SW480 (cell line): ENCODE data around the gene WDTC1.
"Not testable (repeated sequence)": the region's sequence is repeated elsewhere in the genome, so short reads cannot be mapped to it uniquely, and the experiment has no call there.

Experiments used
- DNase-seq: peaks from one replicate; pipeline ENCODE4 v3.0.0-alpha.2; 2016; ENCODE audit warnings: low spot score

Gene WDTC1

GRCh38 chr1:27255136-27255535 is 20.7 kb downstream of the WDTC1 start:
- no peak for DNase-seq

GRCh38 chr1:27257155-27257554 is 22.7 kb downstream of the WDTC1 start:
- no peak for DNase-seq

- no peak for DNase-seq
Measured at GRCh38 chr1:27258598-27258997, 24.2 kb downstream of the WDTC1 start.

GRCh38 chr1:27267153-27267552 is 32.7 kb downstream of the WDTC1 start:
- no peak for DNase-seq

- no peak for DNase-seq
Measured at GRCh38 chr1:27269276-27269675, 34.8 kb downstream of the WDTC1 start.

- DNase-seq, result no peak
Measured at GRCh38 chr1:27274204-27274603, 39.8 kb downstream of the WDTC1 start.

- no peak for DNase-seq
Measured at GRCh38 chr1:27275696-27276095, 41.3 kb downstream of the WDTC1 start.

- DNase-seq, result peak; percentile 73
Measured at GRCh38 chr1:27284425-27285273, 50.2 kb downstream of the WDTC1 start.

GRCh38 chr1:27285274-27285660 is 50.8 kb downstream of the WDTC1 start:
- DNase-seq, result no peak

GRCh38 chr1:27285821-27286220 is 51.4 kb downstream of the WDTC1 start:
- not testable (repeated sequence) for DNase-seq

GRCh38 chr1:27289125-27289524 is 54.7 kb downstream of the WDTC1 start:
- DNase-seq, result not testable (repeated sequence)

- DNase-seq, result no peak
Measured at GRCh38 chr1:27290581-27290980, 56.1 kb downstream of the WDTC1 start.

GRCh38 chr1:27292106-27292505 is 57.7 kb downstream of the WDTC1 start:
- no peak for DNase-seq

- no peak for DNase-seq
Measured at GRCh38 chr1:27293915-27294314, 59.5 kb downstream of the WDTC1 start.

GRCh38 chr1:27296773-27297291 is 62.4 kb downstream of the WDTC1 start:
- peak; percentile 33 for DNase-seq

- DNase-seq, result no peak
Measured at GRCh38 chr1:27297903-27298302, 63.5 kb downstream of the WDTC1 start.

- DNase-seq, result no peak
Measured at GRCh38 chr1:27298632-27299384, 64.4 kb downstream of the WDTC1 start.

GRCh38 chr1:27299385-27300271 is 65.2 kb downstream of the WDTC1 start:
- DNase-seq, result no peak

GRCh38 chr1:27300341-27301051 is 66.1 kb downstream of the WDTC1 start:
- DNase-seq, result peak; percentile 67

- no peak for DNase-seq
Measured at GRCh38 chr1:27301052-27301422, 66.6 kb downstream of the WDTC1 start.

GRCh38 chr1:27301582-27302199 is 67.3 kb downstream of the WDTC1 start:
- DNase-seq, result no peak
